K562 (cell line): ENCODE data around the gene TCEANC2. TPM values are rescaled to one million over a fixed set of nuclear protein-coding genes. Genes with fewer than 3 reads are reported as not detected.

Experiments used
- GTF2A2 ChIP-seq: IDR thresholded peaks from 2 replicates; pipeline ENCODE4 v1.6.1; 2016; ENCODE audit warnings: mild to moderate bottlenecking, missing genetic modification characterization, missing compliant biosample characterization
- JUN ChIP-seq, 2 experiments: sonication (generic) in 1 of 2; formaldehyde crosslinking in 1 of 2; IDR thresholded peaks; 2 replicates each; pipeline versions ENCODE4 v1.6.1 to v1.8.0; 2012 to 2022; ENCODE audit warnings: borderline replicate concordance in 2 of 2, mild to moderate bottlenecking in 2 of 2, improper control_type of control experiment in 1 of 2, low read depth in 1 of 2, low read length in 1 of 2, missing genetic modification reagents in 1 of 2
- MBD1 ChIP-seq: fragments of 250-450 bp; sonication (Bioruptor Pico); IDR thresholded peaks from 2 replicates; pipeline ENCODE4 v1.8.0; 2022; ENCODE audit warnings: inconsistent platforms
- SP1 ChIP-seq: sonication (generic); formaldehyde crosslinking; IDR thresholded peaks from 2 replicates; pipeline ENCODE4 v1.8.1; 2022; ENCODE audit warnings: mild to moderate bottlenecking, missing genetic modification reagents
- SUPT5H ChIP-seq: fragments of 450-650 bp; IDR thresholded peaks from 2 replicates; pipeline ENCODE4 v1.6.1; 2016
- THAP12 ChIP-seq: fragments of 250-450 bp; sonication (Bioruptor Pico); IDR thresholded peaks from 2 replicates; pipeline ENCODE4 v1.9.0; 2021; ENCODE audit warnings: mild to moderate bottlenecking, inconsistent platforms
- ZBTB11 ChIP-seq, 3 experiments: fragments of 200-800 bp in 1 of 3; fragments of 250-450 bp in 1 of 3; fragments of 450-650 bp in 1 of 3; sonication (Bioruptor Pico) in 1 of 3; sonication (Bioruptor generic) in 1 of 3; formaldehyde crosslinking in 1 of 3; IDR thresholded peaks; 2 replicates each; pipeline versions ENCODE4 v1.6.1 to v1.8.0; 2016 to 2022; ENCODE audit warnings: mild to moderate bottlenecking in 2 of 3, missing genetic modification characterization in 2 of 3, missing compliant biosample characterization in 1 of 3, moderate library complexity in 1 of 3
- ZNF318 ChIP-seq, 2 experiments: fragments of 450-650 bp; IDR thresholded peaks; 2 replicates each; pipeline ENCODE4 v1.6.1; 2016; ENCODE audit warnings: mild to moderate bottlenecking in 2 of 2, borderline replicate concordance in 1 of 2, low read depth in 1 of 2, moderate library complexity in 1 of 2
- polyA plus RNA-seq, 8 experiments: library from polyadenylated mRNA; depleted of rRNA in 4 of 8; stranded (reverse) in 5 of 8; unstranded in 3 of 8; fragments of >200 nt; fragmentation: Nextera tagmentation in 2 of 8; fragmentation: Illumina TruSeq in 1 of 8; extraction: Ambion mirVana in 2 of 8; extraction: Trizol in 1 of 8; gene quantifications; 2 replicates each; pipeline versions ENCODE4 v1.2.1 to v1.2.3, GENCODE V29; 2011 to 2014; ENCODE audit warnings: inconsistent platforms in 1 of 8, missing spikeins in 1 of 8
- total RNA-seq, 7 experiments: library from RNA; depleted of rRNA in 6 of 7; stranded (reverse); fragments of >200 nt in 6 of 7; fragmentation: Illumina TruSeq in 2 of 7; extraction: Trizol in 2 of 7; gene quantifications; 2 replicates each; pipeline versions ENCODE4 v1.2.1 to v1.2.3, GENCODE V29; 2011 to 2021; ENCODE audit warnings: low replicate concordance in 1 of 7

The TCEANC2 gene
- total and polyA plus RNA-seq, 9 of the 15 experiments (the other 6 are each of a cell fraction or from before 2014, with no cell fraction given) = 3.3 to 10.2 (median 7.0) TPM

GRCh38 chr1:54052934-54053744 lies at the start of gene TCEANC2, which contains the start of gene TMEM59 (continued):
- no peak for TF ChIP-seq ZNF318 (IDR thresholded peaks at IDR 0.05; ENCODE audit: borderline replicate concordance in 1 of 2, low read depth in 1 of 2)
- peak; percentile 89 for TF ChIP-seq SP1
- TF ChIP-seq GTF2A2 (tag) = no peak
- peak; percentile 52; the same call in 1 of the 2 replicates for TF ChIP-seq JUN (IDR thresholded peaks at IDR 0.05; ENCODE audit: borderline replicate concordance, low read depth, low read length)
- peak; percentile 50; the same call in 1 of the 2 replicates for TF ChIP-seq JUN (CRISPR knock-in tag; IDR thresholded peaks at IDR 0.05; ENCODE audit: borderline replicate concordance)
- TF ChIP-seq THAP12 (CRISPR knock-in tag) = no peak
- TF ChIP-seq MBD1 = no peak
- TF ChIP-seq ZBTB11 (CRISPR knock-in tag; IDR thresholded peaks at IDR 0.05) = peak in 1 of 3 experiments; percentile 95; a peak in 2 of 6 replicates
- peak; percentile 75 for TF ChIP-seq SUPT5H
